Thyroid gland (tissue), 4 donors: Measurements from ENCODE around the gene INPP5A.

Experiments
- CTCF ChIP-seq, 6 experiments: fragments of 200-600 bp in 3 of 6; fragments of 450-650 bp in 3 of 6; sonication (generic) in 3 of 6; IDR thresholded peaks; one replicate each; pipeline ENCODE4 v1.5.1; 2016 to 2019; ENCODE audit warnings: antibody characterized with exemption in 6 of 6, mild to moderate bottlenecking in 2 of 6, inconsistent platforms in 1 of 6, moderate library complexity in 1 of 6
- POLR2A ChIP-seq, 2 donors: fragments of 450-650 bp; IDR thresholded peaks; one replicate each; pipeline ENCODE4 v1.6.1; 2017; ENCODE audit warnings: antibody characterized with exemption in 2 of 2, mild to moderate bottlenecking in 2 of 2, moderate library complexity in 1 of 2

GRCh38 chr10:132758865-132759264 lies 221.3 kb downstream of the INPP5A start:
- TF ChIP-seq CTCF (IDR thresholded peaks at IDR 0.05) (no peak), POLR2A (IDR thresholded peaks at IDR 0.05) (no peak)
